Measurements from ENCODE around the gene EVA1B.

Gene EVA1B

GRCh38 chr1:36365381-36365780 is 41.9 kb upstream of the EVA1B start:
- H3K4me3 ChIP-seq (ENCODE audit: low read depth, low read length), result no peak overlapping the region
- TF ChIP-seq, protein P1, sequence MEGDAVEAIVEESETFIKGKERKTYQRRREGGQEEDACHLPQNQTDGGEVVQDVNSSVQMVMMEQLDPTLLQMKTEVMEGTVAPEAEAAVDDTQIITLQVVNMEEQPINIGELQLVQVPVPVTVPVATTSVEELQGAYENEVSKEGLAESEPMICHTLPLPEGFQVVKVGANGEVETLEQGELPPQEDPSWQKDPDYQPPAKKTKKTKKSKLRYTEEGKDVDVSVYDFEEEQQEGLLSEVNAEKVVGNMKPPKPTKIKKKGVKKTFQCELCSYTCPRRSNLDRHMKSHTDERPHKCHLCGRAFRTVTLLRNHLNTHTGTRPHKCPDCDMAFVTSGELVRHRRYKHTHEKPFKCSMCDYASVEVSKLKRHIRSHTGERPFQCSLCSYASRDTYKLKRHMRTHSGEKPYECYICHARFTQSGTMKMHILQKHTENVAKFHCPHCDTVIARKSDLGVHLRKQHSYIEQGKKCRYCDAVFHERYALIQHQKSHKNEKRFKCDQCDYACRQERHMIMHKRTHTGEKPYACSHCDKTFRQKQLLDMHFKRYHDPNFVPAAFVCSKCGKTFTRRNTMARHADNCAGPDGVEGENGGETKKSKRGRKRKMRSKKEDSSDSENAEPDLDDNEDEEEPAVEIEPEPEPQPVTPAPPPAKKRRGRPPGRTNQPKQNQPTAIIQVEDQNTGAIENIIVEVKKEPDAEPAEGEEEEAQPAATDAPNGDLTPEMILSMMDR (IDR thresholded peaks at IDR 0.05; ENCODE audit: borderline replicate concordance, insufficient read depth, low read depth, low read length), result no peak

DNA sequence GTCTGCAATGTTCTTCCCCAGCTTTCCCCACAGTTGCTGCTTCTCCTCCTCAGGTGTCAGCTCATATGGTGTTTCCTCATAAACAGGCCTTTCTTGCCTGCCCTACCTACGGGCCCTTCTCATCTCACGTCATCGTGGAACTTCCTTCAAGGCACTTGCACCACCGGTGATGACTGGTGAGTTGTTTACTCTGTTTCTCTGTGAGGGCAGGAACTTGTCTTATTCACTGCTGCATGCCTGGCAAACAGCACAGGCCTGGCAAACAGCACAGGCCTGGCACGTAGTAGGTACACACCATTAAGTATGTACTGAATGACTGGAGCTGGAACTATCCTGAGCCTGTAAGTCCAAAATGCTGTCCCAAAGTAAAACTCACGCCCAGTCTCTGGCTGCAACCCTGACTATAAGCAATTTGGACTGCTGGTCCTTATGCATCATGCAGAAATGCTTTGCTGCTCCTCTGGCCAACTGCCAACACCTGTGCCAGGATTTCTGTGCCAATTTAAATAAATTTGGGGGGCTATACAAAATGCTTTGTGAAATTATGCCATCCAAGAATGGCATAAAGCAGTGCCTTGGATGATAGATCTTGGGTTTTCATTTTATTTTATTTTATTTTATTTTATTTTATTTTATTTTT is 36.6 kb upstream of the EVA1B start:
- TF ChIP-seq, protein P1 (IDR thresholded peaks at IDR 0.05; ENCODE audit: borderline replicate concordance, insufficient read depth, low read depth, low read length), result no peak
- no peak overlapping the region for H3K4me3 ChIP-seq (ENCODE audit: low read depth, low read length)

GRCh38 chr1:36359383-36359782 is 35.9 kb upstream of the EVA1B start:
- TF ChIP-seq, protein P1 (IDR thresholded peaks at IDR 0.05; ENCODE audit: borderline replicate concordance, insufficient read depth, low read depth, low read length), result no peak
- H3K4me3 ChIP-seq (ENCODE audit: low read depth, low read length), result no peak overlapping the region

GRCh38 chr1:36358514-36359084 is 35.2 kb upstream of the EVA1B start:
- H3K4me3 ChIP-seq (ENCODE audit: low read depth, low read length), result no peak overlapping the region
- TF ChIP-seq, protein P1 (IDR thresholded peaks at IDR 0.05; ENCODE audit: borderline replicate concordance, insufficient read depth, low read depth, low read length), result no peak

DNA sequence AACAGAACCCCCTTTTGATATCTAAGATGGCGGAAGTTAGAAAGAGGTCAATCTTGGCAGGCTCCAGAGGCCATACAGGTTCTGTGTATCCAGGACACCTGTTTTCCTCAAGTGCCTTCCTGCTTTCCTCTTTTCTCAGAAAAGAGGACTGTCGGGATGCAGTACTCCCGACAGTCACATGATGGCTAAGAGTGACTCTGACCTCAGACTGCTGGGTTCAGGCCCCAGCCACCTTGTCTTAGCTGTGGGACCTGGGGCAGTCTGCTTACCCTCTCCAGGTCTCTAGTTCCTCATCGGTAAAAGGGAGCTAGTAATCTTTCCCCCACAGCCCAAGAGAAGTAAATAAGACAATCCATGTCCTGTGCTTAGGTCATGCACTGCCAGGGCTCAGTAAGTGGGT is 32.4 kb upstream of the EVA1B start:
- TF ChIP-seq, protein P1 (IDR thresholded peaks at IDR 0.05; ENCODE audit: borderline replicate concordance, insufficient read depth, low read depth, low read length), result no peak
- H3K4me3 ChIP-seq (ENCODE audit: low read depth, low read length), result no peak overlapping the region

DNA sequence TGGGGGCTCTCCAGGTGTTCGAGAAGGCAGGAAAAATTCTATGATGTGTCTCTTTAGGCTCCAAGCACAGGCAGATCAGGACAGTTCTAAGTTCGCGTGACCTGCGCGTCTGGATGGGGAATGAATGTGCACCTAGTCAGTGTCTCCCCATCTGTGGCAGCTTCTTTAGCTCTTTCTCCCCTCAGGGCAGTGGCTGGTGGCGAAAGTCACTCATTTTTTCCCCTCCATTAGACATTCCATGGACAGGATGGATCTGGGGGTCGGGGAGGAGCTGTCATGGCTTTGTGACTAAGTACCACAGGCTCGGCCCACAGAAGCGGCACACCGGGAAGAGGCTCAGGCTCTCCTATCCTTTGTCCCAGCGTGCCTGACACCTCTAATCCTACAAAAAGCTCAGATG is 31.0 kb upstream of the EVA1B start:
- TF ChIP-seq, protein P1 (IDR thresholded peaks at IDR 0.05; ENCODE audit: borderline replicate concordance, insufficient read depth, low read depth, low read length), result no peak
- H3K4me3 ChIP-seq (ENCODE audit: low read depth, low read length), result no peak overlapping the region
